WI38 (cell line): Measurements from ENCODE around the gene COL6A2.

ENCODE experiments used
- H3K4me3 ChIP-seq: 2 replicates; pipeline ENCODE4 v1.5.1; 2011; ENCODE audit warnings: low read depth, mild to moderate bottlenecking, control low read depth, low read length
- TF ChIP-seq, protein P1 (sequence below): IDR thresholded peaks from 2 replicates; pipeline ENCODE4 v1.5.1; 2012; ENCODE audit warnings: low read depth, mild to moderate bottlenecking, control low read depth, low read length

COL6A2 gene

DNA sequence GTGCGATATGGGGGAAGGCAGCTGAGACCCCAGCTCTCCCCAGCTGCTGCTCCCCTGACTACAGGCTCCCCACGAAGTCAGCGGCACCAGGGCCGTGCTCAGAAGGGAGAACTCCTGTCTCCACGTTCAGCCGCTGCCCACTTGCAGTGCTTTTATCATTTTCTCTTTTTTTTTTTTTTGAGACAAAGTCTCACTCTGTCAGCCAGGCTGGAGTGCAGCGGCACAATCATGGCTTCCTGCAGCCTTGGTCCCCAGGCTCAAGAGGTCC, 58.4 kb downstream of the COL6A2 start:
- TF ChIP-seq, protein P1, sequence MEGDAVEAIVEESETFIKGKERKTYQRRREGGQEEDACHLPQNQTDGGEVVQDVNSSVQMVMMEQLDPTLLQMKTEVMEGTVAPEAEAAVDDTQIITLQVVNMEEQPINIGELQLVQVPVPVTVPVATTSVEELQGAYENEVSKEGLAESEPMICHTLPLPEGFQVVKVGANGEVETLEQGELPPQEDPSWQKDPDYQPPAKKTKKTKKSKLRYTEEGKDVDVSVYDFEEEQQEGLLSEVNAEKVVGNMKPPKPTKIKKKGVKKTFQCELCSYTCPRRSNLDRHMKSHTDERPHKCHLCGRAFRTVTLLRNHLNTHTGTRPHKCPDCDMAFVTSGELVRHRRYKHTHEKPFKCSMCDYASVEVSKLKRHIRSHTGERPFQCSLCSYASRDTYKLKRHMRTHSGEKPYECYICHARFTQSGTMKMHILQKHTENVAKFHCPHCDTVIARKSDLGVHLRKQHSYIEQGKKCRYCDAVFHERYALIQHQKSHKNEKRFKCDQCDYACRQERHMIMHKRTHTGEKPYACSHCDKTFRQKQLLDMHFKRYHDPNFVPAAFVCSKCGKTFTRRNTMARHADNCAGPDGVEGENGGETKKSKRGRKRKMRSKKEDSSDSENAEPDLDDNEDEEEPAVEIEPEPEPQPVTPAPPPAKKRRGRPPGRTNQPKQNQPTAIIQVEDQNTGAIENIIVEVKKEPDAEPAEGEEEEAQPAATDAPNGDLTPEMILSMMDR: no peak

DNA sequence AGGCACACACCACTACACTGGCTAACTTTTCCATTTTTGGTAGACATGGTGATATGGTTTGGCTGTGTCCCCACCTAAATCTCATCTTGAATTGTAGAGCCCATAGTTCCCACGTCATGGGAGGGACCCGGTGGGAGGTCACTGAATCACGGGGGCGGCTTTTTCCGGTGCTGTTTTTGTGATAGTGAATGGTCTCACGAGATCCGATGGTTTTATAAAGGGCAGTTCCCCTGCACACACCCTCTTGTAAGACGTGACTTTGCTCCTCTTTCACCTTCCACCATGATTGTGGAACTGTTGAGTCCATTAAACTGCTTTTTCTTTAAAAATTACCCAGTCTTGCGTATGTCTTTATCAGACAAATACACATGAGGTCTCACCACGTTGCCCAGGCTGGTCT, 58.8 kb downstream of the COL6A2 start:
- TF ChIP-seq, protein P1: no peak
- H3K4me3 ChIP-seq: no peak overlapping the region

More for the DNA sequence above, 58.4 kb downstream of the COL6A2 start:
- no peak overlapping the region for H3K4me3 ChIP-seq

DNA sequence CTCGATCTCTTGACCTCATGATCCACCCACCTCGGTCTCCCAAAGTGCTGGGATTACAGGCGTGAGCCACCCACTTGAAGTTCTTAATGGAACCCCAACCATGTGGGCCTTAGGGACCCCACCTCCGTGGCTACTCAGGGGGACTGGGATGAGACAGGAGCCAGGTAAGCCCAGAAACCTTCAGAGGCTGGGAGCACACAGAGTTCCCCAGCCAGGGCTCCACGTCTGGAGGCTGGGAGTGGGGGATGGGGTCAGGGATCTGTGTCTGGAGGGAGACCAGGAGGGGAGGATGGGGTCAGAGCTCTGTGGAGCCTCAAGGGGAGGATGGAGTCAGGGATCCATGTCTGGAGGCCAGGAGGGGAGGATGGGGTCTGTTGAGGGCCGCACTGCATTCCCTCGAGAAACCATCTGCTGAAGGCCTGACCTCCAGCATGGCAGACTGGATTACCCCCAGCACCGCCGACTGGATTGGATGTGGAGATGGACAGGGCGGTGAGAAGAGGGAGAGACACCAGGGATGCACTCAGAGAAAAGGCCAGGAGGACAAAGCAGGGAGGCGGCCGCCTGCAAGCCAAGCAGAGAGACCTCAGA, 59.6 kb downstream of the COL6A2 start:
- no peak overlapping the region for H3K4me3 ChIP-seq
- TF ChIP-seq, protein P1: no peak

DNA sequence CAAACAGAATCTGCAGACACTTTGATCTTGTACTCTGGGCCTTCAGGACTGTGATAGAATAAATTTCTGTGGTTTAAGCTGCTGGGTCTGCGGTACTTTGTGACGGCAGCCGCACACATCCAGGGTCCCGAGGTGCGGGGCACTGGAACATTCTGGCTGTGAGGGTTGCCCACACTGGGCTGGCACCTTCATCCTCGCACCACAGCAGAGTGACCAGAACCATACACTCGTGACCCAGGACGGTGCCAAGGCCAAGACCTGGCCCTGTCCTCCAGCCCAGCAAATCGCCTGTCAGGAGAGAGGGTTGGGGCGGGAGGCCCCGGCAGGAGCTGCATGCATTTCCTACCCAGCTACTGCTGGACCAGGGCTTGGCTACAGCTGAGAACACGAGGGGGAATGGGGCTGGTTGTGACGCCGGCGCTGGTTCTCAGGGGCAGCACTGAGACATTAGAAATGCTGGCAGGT, 60.1 kb downstream of the COL6A2 start:
- TF ChIP-seq, protein P1: no peak
- H3K4me3 ChIP-seq: no peak overlapping the region

DNA sequence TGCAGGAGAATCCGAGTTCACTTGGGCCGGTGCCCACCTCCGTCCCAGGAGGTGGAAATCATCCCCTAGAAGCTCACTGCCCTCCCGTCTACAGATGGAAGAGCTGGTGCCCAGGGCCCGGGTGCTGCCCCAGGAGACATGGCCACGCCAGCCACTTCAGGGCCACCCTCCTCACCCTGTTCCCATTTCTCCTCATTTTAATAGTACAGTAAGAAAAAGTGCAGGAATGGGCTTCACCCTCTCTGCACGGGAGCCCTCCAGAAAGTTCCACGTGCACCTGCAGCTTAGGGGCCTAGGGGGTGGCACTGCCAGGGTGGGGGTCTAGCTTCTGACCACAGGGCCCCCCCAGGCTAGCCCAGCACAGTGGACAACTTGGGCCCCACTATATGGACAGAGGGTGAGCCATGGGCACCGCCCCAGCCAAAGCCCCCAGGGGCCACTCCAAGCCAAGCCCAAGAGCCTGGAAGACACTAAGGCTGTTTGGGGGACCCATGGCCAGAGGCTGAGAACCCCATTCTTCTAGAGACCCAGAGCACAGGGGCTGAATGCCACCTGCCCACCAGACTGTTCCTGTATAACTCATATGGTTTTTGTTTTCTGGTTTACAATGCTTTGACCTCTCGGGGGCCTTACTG, 60.9 kb downstream of the COL6A2 start:
- TF ChIP-seq, protein P1: no peak

DNA sequence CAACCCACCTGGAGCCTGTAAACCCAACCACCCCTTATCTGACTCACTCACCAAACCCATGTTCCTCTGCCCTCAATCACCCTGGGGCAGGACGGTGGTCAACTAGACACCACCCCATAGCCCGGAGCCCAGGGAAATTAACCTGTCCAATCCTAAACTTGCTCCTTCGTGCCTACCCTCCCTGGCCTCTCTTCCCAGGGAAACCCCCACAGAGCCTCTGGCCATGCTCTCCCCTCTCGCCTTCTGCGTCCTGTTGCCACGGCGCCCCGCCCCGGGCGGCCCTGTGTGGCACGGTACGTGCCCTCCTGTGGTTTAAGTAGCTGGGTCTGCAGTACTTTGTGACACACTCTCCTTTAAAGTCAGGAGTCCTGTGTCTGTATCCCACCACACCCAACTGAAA, 61.5 kb downstream of the COL6A2 start:
- H3K4me3 ChIP-seq: no peak overlapping the region
- TF ChIP-seq, protein P1: no peak

More for the DNA sequence above, 60.9 kb downstream of the COL6A2 start:
- no peak overlapping the region for H3K4me3 ChIP-seq

DNA sequence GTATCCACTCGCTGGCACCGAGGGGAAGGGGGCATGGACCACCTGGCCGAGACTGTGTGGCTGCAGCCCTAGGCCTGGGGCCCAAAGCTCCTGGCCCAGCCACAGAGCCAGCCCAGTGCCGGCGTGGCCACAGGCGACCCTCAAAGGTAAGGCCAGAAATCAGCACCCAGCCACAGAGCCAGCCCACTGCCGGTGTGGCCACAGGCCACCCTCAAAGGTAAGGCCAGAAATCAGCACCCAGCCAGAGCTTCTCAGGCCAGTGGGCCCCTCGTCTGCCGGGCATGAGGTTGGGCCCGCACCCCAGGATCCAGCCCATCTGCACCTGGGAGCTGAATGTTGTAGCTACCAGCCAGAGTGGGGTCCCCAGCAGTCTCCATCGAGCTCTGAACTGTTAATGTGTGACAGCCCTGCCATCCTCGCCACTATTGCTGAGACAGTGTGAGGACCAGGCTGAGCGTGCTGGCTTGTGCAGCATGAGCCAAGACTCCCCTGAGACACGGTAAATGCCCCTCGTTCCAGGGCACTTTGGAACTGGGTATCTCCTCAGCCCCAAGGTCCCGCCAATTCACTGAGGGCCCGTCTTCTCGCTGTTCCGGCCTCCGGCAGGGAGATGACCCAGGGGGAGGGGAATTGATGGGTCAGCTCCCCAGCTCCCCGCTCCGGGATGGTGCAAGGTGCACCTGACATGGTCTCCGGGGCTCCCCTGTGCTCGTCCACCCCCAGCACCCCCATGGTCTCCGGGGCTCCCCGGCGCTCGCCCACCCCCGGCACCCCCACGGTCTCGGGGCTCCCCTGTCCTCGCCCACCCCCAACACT, 62.1 kb downstream of the COL6A2 start:
- H3K4me3 ChIP-seq: no peak overlapping the region
- TF ChIP-seq, protein P1: no peak
